ENCODE results near the gene G2E3.
"Not testable (repeated sequence)": the region's sequence is repeated elsewhere in the genome, so short reads cannot be mapped to it uniquely, and the experiment has no call there.

The G2E3 gene

GRCh38 chr14:30560581-30560980 is 1.6 kb downstream of the G2E3 start:
- DNase-seq = no peak

- DNase-seq = no peak
Observed at GRCh38 chr14:30564235-30564867, 5.4 kb downstream of the G2E3 start.

GRCh38 chr14:30564868-30565248 is 5.9 kb downstream of the G2E3 start:
- DNase-seq = no peak

DNA sequence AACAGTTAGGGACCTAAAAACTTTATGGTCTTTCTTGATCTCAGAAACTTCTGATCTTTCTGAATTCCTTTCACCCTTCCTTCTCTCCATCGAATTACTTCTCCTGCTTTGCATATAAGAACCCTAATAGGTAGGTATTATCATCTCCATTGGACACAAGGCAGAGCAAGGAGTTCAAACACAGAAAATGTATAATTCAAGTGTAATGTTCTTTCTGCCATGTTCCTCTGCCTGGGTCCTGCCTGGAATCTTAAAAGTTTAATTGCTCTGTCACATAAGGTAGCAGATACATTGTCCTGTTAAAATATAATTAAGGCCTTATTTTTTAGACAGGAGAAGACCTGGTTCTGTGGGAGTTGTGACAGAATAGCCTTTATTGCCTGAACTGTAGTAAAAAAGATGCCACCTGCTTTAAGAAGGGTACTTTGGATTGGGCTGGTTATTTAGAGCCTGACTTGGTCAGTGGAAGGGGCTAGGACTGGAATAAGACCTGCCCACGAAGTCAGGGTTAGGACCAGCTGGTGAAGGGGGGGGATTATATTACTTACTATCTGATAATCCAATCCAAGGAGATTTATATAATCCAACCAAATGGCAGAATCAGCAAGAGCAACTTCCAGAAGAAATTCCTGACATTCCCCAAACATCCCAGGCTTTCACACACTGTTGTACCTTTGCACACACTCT is 10.4 kb downstream of the G2E3 start:
- no peak for DNase-seq

DNA sequence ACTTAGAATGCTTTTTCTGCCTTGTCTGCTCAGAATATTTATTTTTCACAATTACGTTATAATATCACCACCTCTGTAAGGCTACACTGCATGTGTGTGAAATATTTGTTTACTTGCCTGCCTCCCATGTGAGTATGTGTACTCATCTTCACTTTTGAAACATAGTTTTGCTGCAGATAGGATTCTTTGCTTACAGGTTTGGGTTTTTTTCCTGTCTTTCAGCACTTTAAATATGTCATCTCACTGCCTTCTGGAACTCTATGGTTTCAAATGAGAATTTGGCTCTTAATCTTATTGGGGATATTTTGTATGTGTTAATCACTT is 10.9 kb downstream of the G2E3 start:
- DNase-seq = no peak

- DNase-seq = no peak
Observed at GRCh38 chr14:30572237-30572636, 13.3 kb downstream of the G2E3 start.

- DNase-seq = no peak
Observed at GRCh38 chr14:30572771-30573170, 13.8 kb downstream of the G2E3 start.

DNA sequence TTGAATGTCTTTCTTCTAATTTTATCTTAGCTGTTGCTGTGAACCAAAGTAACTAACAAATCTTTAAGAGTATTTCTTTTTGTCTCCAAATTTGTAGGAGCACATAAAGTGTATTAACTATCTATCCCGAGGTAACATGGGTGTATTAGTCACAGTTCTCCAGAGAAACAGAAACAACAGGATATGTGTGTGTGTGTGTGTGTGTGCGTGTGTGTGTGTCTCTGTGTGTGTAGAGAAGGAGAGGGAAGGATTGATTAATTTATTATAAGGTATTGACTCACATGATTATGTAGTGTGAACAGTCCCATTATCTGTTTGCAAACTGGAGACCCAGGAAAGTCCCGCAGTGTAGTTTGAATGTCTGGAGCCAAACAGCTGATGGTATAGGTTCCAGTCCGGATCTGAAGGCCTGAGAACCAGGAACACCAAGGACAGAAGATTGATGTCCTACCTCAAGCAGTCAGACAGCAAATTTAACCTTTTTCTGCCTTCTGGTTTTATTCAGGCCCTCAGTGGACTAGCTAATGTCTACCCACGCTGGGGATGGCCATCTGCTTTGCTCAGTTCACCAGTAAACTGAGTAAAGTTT is 14.4 kb downstream of the G2E3 start:
- DNase-seq = no peak

DNA sequence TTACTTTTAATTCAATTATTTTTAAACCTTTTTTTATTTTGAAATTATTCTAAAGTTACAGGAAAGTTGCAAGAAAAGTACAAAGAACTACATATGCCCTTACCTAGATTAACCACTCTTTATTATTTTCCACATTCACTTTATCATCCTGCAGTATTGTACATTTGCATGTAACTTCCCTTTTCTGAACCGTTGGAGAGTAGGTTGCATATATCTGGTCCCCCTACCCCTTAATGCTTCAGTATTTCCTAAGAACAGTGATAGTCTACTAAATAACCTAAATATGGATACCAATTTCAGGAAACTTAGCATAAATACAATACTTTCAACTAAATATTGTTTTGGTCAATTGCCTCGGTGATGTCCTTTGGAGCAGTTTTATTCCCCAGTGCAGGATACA is 15.0 kb downstream of the G2E3 start:
- no peak for DNase-seq

GRCh38 chr14:30574777-30575176 is 15.8 kb downstream of the G2E3 start:
- not testable (repeated sequence) for DNase-seq

- DNase-seq = not testable (repeated sequence)
Observed at GRCh38 chr14:30576333-30576732, 17.4 kb downstream of the G2E3 start.

- DNase-seq = no peak
Observed at GRCh38 chr14:30580616-30581282, 21.8 kb downstream of the G2E3 start.

- no peak for DNase-seq
Observed at GRCh38 chr14:30581283-30581625, 22.3 kb downstream of the G2E3 start.

- no peak for DNase-seq
Observed at GRCh38 chr14:30582376-30582775, 23.4 kb downstream of the G2E3 start.

GRCh38 chr14:30584058-30584630 is 25.2 kb downstream of the G2E3 start:
- no peak for DNase-seq

- no peak for DNase-seq
Observed at GRCh38 chr14:30585204-30585603, 26.2 kb downstream of the G2E3 start.

DNA sequence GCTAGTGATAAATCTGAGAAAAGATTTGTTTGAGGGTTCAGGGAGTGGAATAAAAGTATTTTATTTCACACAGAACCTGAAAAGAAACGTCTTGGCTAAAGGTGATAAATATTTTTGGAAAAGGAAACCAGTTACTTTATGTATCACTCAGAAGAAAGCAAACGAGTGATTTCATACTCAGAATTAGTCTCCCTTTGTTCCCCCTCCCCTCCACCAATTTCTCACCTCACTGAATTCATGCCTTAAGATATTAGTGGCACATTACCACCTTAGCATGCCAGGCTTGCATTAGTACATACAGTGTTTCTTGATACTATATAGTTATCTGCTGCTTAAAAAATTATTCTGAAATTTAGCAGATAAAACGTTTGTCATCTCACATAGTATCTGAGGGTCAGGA is 28.2 kb downstream of the G2E3 start:
- peak; percentile 27 for DNase-seq

- no peak for DNase-seq
Observed at GRCh38 chr14:30588873-30589272, 29.9 kb downstream of the G2E3 start.

- DNase-seq = no peak
Observed at GRCh38 chr14:30596935-30597334, 38.0 kb downstream of the G2E3 start.

DNA sequence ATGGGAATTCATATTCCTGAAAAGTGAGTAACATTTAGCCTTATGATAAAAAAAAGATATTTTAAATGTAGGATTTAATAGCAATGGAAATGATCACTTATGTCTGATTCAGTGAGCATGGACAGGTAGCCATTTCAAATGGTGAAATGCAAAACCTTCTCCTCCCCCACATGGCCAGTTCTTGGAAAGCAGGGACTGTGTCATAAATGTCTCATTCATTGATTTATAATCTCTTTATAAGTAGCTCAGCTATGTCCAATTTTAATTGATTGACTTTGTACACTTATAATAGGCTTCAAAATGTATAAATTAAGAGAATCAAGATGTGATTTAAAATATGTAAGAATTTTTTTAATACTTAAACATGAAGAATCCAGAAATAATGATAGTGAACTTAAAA is 38.5 kb downstream of the G2E3 start:
- DNase-seq = no peak

- DNase-seq = no peak
Observed at GRCh38 chr14:30600922-30601918, 42.3 kb downstream of the G2E3 start.

DNA sequence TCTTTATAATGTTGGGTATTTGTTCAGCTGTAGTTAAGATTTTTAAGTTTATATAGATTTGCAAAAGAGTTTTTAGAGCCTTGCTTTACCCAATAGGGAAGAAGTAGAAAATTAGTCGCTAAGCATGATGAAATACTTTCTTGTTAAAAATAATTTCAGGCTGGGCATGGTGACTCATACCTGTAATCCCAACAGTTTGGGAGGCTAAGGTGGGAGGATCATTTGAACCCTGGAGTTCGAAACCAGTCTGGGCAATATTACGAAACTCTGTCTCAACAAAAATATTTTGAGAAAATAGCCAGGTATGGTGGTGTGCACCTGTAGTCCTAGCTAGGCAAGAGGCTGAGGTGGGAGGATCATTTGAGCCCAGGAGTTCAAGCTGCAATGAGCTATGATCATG is 44.4 kb downstream of the G2E3 start:
- no peak for DNase-seq

DNA sequence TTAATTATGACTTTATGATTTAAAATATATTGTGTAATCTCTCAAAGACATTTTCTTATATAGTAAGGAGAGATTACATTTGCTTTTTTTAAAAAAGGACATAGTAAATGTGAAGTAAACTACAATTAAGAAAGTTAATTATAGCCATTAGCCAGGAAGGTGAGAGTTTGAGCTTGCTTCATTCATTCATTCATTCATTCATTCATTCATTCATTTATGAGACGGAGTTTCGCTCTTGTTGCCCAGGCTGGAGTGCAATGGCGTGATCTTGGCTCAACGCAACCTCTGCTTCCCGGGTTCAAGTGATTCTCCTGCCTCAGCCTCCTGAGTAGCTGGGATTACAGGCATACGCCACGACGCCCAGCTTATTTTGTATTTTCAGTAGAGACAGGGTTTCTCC is 45.7 kb downstream of the G2E3 start:
- not testable (repeated sequence) for DNase-seq
